Adipocyte (in vitro differentiated cells): ENCODE measurements around the gene SEMA3A.

Experiments used
- DNase-seq: peaks from one replicate; pipeline ENCODE4 v3.0.0-alpha.2; 2015; ENCODE audit warnings: low read depth
- H3K27me3 ChIP-seq: replicated peaks from 2 replicates; pipeline ENCODE4 v1.7.0; 2013; ENCODE audit warnings: mild to moderate bottlenecking, low read length, moderate library complexity; ENCODE audit not compliant: control insufficient read depth, insufficient read depth
- H3K36me3 ChIP-seq: 2 replicates; pipeline ENCODE4 v1.7.0; 2013; ENCODE audit warnings: low read length, mild to moderate bottlenecking, moderate library complexity; ENCODE audit not compliant: control insufficient read depth, insufficient read depth, severe bottlenecking
- H3K4me1 ChIP-seq: 2 replicates; pipeline ENCODE4 v1.7.0; 2013; ENCODE audit warnings: mild to moderate bottlenecking, low read length, moderate library complexity; ENCODE audit not compliant: control insufficient read depth, insufficient read depth
- H3K4me3 ChIP-seq: 2 replicates; pipeline ENCODE4 v1.7.0; 2013; ENCODE audit warnings: mild to moderate bottlenecking, low read length, moderate library complexity
- H3K9ac ChIP-seq: 2 replicates; pipeline ENCODE4 v1.7.0; 2013; ENCODE audit warnings: mild to moderate bottlenecking, low read length, moderate library complexity
- H3K9me3 ChIP-seq: 2 replicates; pipeline ENCODE4 v1.7.0; 2013; ENCODE audit warnings: mild to moderate bottlenecking, low read length, moderate library complexity; ENCODE audit not compliant: control insufficient read depth

SEMA3A gene

DNA sequence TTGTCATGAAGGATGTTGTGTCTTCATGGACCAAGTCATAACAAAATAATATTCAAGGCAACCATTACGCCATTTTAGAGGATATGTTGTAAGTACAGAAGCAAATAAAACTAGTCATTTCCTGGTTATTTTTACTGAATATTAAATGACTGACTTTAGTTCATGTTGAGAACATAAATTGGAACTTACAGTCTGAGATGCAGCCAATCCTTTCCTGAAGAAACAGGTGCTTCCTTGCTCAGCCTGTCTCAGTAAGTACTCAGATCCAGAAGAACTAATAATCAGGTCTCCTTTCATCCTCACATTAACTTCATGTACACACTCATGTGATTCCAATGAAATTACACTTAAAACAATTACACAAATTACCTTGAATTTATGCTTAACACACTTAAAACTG, 12.3 kb downstream of the SEMA3A start:
- Histone ChIP-seq H3K9ac (no peak overlapping the region), H3K36me3 (no peaks in the 10 kb centered on the region), H3K9me3 (no peaks in the 10 kb centered on the region), H3K4me1 (peaks cover 3% of the 10 kb centered on the region), H3K4me3 (no peak overlapping the region), H3K27me3 (no peaks in the 10 kb centered on the region)
- DNase-seq = no peak

DNA sequence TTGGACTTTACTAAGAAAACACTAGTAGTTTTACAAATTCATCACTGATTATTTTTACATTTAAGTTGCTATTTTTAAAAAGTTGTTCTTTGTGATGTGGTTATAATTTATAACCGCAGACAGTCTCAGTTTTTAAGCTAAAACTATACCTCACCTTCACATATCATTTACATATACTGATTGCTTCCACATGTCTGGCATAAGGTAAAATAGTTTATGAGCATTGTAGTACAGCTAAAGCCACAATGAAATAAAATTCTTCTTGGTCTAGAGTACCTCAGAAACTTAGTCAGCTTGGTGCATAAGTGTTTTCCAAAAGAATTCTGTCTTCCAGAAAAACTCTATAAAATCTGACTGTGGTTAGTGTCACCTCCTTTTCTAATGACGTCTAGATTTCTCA, 13.0 kb downstream of the SEMA3A start:
- no peak overlapping the region for H3K9ac ChIP-seq
- no peaks in the 10 kb centered on the region for H3K36me3 ChIP-seq
- H3K9me3 ChIP-seq = no peaks in the 10 kb centered on the region
- H3K4me1 ChIP-seq = peaks cover 7% of the 10 kb centered on the region
- H3K27me3 ChIP-seq = no peaks in the 10 kb centered on the region
- H3K4me3 ChIP-seq = no peak overlapping the region
- no peak for DNase-seq

DNA sequence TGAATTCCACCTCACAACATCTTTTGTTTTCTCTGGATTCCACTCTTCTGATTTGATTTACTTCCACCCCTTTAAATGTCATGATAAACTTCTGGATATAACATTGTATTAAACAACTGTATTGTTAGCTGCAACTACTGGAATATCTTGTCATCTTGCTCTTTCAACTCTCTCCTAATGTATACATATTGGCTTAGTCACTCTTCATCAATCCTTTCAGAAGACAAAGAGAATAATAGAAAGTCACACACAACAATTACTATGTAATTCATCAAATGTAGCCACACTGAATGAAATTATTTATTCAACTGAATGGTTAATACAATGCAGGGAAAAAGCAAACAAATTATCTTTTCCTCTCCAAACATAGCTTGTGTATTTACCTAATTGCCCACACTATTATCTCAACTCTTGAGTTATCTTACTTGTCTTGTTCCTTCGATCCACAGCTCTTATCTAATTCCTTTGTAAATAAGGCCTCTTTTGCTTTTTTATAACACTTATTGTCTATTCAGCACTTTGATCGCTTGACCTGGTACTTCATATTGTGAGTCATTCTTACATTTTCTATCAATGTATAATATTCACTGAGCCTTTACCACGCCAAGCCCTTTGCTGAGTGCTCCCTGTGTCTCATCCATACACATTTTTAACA, 16.7 kb downstream of the SEMA3A start:
- DNase-seq = no peak
- Histone ChIP-seq H3K27me3 (no peaks in the 10 kb centered on the region), H3K4me1 (peaks cover 13% of the 10 kb centered on the region), H3K4me3 (no peak overlapping the region), H3K36me3 (no peaks in the 10 kb centered on the region), H3K9ac (no peak overlapping the region), H3K9me3 (peaks cover 8% of the 10 kb centered on the region)

DNA sequence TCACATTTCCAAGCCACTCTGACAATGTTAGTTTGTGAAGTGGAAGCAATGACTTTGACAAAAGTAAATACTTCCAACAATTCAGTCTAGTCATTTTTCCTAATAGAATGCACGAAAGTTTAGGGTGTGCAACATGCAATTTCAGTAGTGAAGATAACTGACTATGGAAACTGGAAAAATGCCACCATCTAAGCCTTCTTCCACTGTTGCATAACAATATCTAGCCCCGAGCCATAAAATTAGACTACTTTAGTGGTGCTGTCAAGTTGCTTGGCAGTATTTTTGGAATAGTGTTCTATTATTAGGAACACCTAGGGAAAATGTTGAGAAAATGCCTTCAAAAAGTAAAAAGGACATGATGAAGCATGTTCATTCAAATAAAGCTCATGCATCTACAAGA, 17.9 kb downstream of the SEMA3A start:
- H3K4me3 ChIP-seq = no peak overlapping the region
- H3K36me3 ChIP-seq = no peaks in the 10 kb centered on the region
- H3K27me3 ChIP-seq = no peaks in the 10 kb centered on the region
- peaks cover 13% of the 10 kb centered on the region for H3K4me1 ChIP-seq
- H3K9ac ChIP-seq = no peak overlapping the region
- peaks cover 8% of the 10 kb centered on the region for H3K9me3 ChIP-seq
- DNase-seq = peak; percentile 72

DNA sequence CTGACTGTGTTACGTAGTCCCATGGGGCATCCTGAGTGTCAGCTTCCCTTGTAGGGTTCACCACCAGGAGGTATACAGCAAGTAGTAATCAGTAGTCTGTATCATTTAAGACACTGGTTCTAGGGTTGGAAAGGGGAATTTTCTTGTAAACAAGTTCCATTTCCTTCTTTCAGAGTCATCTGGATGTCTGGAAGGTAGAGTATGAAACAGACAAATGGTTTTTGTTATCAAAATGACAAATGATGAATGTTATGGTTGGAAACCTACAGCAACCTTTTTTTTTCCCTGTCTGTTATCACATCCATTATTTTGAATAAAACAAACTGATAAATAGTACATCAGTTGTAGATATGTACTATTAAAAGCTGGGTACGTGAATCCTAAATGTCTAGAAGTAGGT, 19.1 kb downstream of the SEMA3A start:
- H3K9me3 ChIP-seq = peaks cover 8% of the 10 kb centered on the region
- no peak for DNase-seq
- no peak overlapping the region for H3K9ac ChIP-seq
- peaks cover 13% of the 10 kb centered on the region for H3K4me1 ChIP-seq
- no peaks in the 10 kb centered on the region for H3K27me3 ChIP-seq
- no peak overlapping the region for H3K4me3 ChIP-seq
- H3K36me3 ChIP-seq = no peaks in the 10 kb centered on the region

DNA sequence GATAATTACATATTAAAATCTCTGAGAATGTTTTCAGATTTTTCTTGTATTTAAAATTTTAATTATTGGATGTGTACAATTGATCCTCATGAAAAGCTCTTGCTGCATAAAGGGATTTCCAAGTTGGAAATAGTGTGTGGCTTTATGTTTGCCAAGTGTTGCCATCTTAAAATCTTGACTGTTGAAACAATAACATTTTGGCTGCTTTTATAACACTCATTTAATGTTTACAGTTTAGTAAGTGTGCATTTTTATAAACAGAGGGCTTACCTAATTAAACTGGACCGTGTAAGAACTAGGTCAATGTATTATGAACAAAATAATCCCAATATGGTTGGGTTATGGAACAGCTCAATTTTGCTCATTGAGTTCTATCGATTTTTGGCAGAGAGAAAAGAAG, 23.9 kb downstream of the SEMA3A start:
- no peak for DNase-seq
- Histone ChIP-seq H3K4me3 (no peak overlapping the region), H3K4me1 (no peaks in the 10 kb centered on the region), H3K9ac (no peak overlapping the region), H3K36me3 (no peaks in the 10 kb centered on the region), H3K27me3 (no peaks in the 10 kb centered on the region), H3K9me3 (peaks cover 8% of the 10 kb centered on the region)

DNA sequence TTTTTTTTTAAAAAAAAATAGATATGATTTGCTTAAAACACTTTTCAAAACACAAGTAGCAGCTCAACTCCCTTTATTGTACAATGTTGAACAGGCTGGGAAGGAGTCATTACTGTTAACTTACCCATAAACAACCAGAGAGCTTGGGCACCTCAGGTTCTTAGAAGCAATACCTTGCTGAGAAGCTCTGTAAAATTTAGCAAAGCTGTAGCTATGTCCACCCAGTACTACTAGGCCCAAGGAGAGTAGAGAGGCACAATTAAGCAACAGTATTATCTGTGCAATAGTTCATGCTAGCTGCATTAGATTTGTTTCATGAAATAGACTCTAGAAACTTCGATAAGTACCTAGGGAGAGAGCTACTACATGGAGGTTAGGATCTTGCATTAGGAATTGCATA, 32.0 kb downstream of the SEMA3A start:
- no peak for DNase-seq
- H3K36me3 ChIP-seq = no peaks in the 10 kb centered on the region
- H3K4me1 ChIP-seq = peaks cover 20% of the 10 kb centered on the region
- H3K9ac ChIP-seq = peak overlapping the region; percentile 2
- H3K9me3 ChIP-seq = no peaks in the 10 kb centered on the region
- no peaks in the 10 kb centered on the region for H3K27me3 ChIP-seq
- H3K4me3 ChIP-seq = no peak overlapping the region

DNA sequence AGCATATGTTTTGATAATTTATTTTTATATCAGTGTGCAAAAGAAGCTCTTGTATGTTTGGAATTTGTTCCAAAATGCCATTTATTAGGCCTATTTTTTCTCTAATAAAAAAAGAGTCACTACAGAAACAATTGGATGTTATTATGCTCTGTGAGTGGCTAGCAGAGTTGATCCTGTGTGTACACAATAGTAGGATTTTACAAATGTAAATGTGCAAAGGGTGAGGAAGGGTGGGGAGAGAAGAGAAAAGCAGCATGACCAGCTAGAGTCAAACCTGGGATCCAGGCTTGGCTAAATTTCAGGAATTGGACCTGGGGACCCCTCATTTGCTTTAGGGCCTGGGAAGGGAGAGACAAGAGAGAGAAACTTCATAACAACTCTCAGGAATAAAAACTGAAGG, 32.5 kb downstream of the SEMA3A start:
- Histone ChIP-seq H3K4me1 (peaks cover 20% of the 10 kb centered on the region), H3K9me3 (no peaks in the 10 kb centered on the region), H3K4me3 (no peak overlapping the region), H3K27me3 (no peaks in the 10 kb centered on the region), H3K36me3 (no peaks in the 10 kb centered on the region), H3K9ac (peak overlapping the region; percentile 2)
- DNase-seq = no peak

DNA sequence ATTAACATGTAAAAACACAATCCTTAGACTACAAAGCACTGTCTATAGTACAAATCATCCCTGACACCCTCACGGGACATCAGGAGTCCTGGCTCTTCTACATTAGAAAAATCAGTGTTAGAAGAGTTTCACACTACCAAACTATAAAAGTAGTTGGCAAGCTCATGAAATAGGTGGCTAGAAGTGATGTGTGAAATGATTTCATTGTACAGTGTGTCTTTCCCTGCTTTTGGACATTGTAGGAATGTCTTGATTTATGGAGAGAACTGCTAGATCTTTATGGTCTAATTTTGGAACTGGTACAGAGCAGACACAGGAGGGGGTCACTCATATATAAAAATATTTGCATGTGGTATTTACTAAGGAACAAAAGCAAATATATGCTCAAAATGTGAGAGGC, 33.2 kb downstream of the SEMA3A start:
- H3K4me3 ChIP-seq = no peak overlapping the region
- peaks cover 20% of the 10 kb centered on the region for H3K4me1 ChIP-seq

DNA sequence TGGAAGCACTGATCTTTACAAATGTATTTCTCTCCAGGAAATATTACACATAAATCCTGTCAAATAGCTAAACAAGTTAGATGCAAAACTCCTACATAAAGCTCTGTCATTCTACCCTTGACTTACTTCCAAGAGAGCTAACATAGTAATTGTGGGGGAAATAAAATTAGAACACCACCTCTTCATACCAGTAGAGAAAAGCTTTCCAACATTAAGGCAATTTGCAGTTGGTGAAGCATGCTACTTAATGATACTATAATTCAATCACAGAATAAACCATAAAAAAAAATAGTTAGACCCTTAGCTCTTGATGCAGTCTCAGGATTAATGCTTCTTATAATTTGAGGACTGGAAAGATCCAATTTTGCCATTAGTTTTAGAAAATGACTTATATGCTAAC, 35.2 kb downstream of the SEMA3A start:
- H3K4me1 ChIP-seq = peaks cover 29% of the 10 kb centered on the region
- H3K9ac ChIP-seq = no peak overlapping the region
- H3K9me3 ChIP-seq = no peaks in the 10 kb centered on the region
- no peaks in the 10 kb centered on the region for H3K36me3 ChIP-seq
- H3K4me3 ChIP-seq = no peak overlapping the region
- H3K27me3 ChIP-seq = no peaks in the 10 kb centered on the region
- no peak for DNase-seq

More for the DNA sequence above, 33.2 kb downstream of the SEMA3A start:
- no peaks in the 10 kb centered on the region for H3K27me3 ChIP-seq
- H3K9ac ChIP-seq = no peak overlapping the region
- no peak for DNase-seq
- no peaks in the 10 kb centered on the region for H3K9me3 ChIP-seq
- no peaks in the 10 kb centered on the region for H3K36me3 ChIP-seq

DNA sequence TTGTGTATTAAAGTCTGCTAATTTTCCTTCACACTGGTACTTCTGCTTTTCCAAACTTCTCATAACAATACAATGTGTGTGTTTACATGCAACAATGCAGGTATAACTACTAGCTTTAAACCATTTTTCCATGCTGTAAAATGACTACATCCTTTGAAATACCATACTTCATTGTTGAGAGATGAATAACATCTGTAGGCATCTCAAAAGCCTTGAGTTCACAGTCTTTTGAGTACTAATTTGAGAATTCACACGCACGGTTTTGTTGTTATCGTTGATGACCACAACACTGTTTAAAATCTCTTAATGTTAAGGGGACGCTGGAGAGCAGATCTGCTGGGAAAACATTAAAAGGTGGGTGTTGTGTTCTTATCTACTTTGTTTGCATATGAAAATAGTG, 37.4 kb downstream of the SEMA3A start:
- Histone ChIP-seq H3K36me3 (no peaks in the 10 kb centered on the region), H3K4me1 (peaks cover 17% of the 10 kb centered on the region)

More for the DNA sequence above, 37.4 kb downstream of the SEMA3A start:
- Histone ChIP-seq H3K27me3 (no peaks in the 10 kb centered on the region), H3K9ac (no peak overlapping the region), H3K9me3 (no peaks in the 10 kb centered on the region), H3K4me3 (no peak overlapping the region)
- no peak for DNase-seq
